Spleen (tissue), 3 donors: ENCODE measurements around the gene UGT1A7.

Experiments
- POLR2A ChIP-seq, 3 donors: fragments of 450-650 bp; IDR thresholded peaks; one replicate each; pipeline ENCODE4 v1.5.1; 2017; ENCODE audit warnings: antibody characterized with exemption in 3 of 3, mild to moderate bottlenecking in 1 of 3
- POLR2AphosphoS5 ChIP-seq, 3 donors: sonication (generic); formaldehyde crosslinking; IDR thresholded peaks; one replicate each; pipeline ENCODE4 v1.5.1; 2017; ENCODE audit warnings: antibody characterized with exemption in 3 of 3

DNA sequence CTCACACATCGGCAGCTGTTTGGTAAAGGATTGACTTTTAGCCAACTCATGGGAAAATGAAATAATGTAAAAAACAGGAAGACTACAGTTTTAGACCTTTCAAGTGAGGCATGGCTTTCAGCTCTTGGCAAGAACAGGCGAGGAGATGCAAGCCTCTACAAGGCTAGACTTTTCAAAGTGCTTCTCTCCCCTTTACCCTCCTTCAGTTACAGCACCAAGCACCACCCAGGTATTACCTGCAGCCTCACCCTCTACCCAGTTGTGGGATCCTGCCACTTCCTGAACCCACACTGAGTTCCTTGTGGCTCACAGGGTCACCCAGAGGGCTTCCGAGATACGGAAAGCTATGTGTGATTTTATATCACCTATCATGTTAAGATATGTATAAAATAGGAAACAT is 30.7 kb upstream of the UGT1A7 start:
- TF ChIP-seq POLR2AphosphoS5 (IDR thresholded peaks at IDR 0.05), result no peak
- TF ChIP-seq POLR2A (IDR thresholded peaks at IDR 0.05), result no peak
